Fibroblast of pulmonary artery (primary cell): ENCODE data around the gene ELL2.
A peak's percentile ranks its signal among the peaks of the same experiment; 100 is the strongest.

Experiments
- DNase-seq: peaks from one replicate; pipeline ENCODE4 v3.0.0-alpha.2; 2010; ENCODE audit warnings: low read depth
- H3K4me3 ChIP-seq: replicated peaks from 2 replicates; pipeline ENCODE4 v1.5.1; 2011; ENCODE audit warnings: low read depth, mild to moderate bottlenecking, control low read depth, low read length, moderate library complexity
- TF ChIP-seq, protein P1 (sequence below): IDR thresholded peaks from 2 replicates; pipeline ENCODE4 v1.5.1; 2011; ENCODE audit warnings: mild to moderate bottlenecking, control low read depth, low read length, inconsistent platforms; ENCODE audit errors: missing control alignments

The ELL2 gene

DNA sequence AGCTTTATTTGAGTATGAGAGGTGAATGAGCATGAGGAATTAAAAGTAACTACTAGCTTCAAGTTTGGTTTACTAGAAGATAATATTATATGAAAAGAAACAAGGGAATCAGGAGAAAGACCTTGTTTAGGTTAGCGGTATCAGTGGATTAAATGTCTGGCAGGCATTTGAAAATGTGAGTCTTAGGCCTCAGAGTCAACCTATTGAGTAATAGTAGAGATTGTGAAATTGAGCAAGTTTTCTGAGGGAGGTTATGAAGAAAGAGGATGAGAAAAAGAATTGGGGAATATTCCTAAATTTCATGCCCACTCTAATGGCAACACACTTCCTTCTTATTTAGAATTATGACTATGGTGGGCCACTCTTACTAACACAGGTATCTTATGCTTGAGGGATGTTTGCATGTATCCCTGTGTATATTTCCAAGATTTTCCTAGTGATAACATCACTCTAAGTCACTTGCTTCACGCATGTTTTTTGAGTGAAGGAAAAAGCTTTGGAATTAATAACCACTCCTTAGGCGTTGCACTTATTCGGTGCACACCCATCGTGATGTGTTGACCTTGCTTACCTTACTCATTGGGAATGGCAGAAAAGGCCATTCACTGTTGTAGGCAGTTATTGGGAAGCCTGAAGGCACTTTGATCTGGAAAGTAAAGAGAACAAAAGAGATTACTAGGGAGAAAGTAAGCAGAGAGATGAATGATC is 8.2 kb upstream of the ELL2 start:
- TF ChIP-seq, protein P1, sequence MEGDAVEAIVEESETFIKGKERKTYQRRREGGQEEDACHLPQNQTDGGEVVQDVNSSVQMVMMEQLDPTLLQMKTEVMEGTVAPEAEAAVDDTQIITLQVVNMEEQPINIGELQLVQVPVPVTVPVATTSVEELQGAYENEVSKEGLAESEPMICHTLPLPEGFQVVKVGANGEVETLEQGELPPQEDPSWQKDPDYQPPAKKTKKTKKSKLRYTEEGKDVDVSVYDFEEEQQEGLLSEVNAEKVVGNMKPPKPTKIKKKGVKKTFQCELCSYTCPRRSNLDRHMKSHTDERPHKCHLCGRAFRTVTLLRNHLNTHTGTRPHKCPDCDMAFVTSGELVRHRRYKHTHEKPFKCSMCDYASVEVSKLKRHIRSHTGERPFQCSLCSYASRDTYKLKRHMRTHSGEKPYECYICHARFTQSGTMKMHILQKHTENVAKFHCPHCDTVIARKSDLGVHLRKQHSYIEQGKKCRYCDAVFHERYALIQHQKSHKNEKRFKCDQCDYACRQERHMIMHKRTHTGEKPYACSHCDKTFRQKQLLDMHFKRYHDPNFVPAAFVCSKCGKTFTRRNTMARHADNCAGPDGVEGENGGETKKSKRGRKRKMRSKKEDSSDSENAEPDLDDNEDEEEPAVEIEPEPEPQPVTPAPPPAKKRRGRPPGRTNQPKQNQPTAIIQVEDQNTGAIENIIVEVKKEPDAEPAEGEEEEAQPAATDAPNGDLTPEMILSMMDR: no peak
- H3K4me3 ChIP-seq: no peak overlapping the region
- peak; percentile 85 for DNase-seq

DNA sequence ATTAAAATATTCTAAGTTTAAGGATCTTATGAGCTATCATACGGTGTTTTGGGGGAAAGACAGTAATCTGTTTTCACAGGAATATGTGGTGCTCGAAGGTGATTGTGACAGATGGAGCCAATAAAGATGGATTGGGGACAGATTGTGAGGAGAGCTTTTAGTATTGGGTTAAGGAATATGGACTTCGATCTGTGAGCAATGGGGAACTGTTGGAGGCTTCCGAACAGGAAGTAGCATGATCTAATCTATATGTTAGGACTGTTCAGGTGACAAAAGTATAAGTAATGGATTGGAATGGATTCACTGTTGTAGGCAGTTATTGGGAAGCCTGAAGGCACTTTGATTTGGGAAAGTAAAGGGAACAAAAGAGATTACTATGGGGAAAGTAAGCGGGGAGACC is 7.4 kb upstream of the ELL2 start:
- TF ChIP-seq, protein P1: no peak
- H3K4me3 ChIP-seq: no peak overlapping the region
- DNase-seq: no peak

DNA sequence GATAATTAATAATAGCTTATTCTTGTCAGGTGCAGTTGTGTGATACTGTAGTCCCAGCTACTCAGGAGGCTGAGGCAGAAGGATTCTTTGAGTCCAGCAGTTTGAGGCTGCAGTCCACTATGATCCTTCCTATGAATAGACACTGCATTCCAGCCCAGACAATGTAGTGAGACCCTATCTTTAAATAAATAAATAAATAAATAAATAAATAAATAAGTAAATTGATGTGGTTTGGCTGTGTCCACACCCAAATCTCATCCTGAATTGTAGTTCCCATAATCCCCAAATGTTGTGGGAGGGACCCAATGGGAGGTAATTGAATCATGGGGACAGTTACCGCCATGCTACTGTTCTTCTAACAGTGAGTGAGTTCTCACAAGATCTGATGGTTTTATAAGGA is 5.6 kb upstream of the ELL2 start:
- H3K4me3 ChIP-seq: no peak overlapping the region
- no peak for DNase-seq
- TF ChIP-seq, protein P1: no peak

DNA sequence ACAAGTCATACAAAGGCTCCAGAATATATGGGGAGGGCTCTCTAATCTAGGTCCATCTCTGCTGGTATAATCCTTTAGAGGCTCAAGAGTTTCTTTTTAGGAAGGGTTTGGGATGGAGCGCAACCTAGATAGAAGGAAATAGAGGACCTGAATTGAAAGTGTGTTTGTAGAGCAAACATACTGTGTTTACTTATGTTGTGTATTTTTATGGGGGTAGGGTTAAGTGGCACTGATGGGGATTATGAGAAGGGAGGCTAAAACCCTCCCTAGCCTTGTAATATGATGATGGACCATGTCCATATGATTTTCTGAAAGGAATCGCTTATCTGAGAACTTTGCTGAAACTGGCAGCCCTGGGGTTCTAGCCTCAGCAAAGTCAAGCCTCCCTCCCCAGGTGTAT is 4.4 kb upstream of the ELL2 start:
- TF ChIP-seq, protein P1: no peak
- no peak for DNase-seq
- no peak overlapping the region for H3K4me3 ChIP-seq

DNA sequence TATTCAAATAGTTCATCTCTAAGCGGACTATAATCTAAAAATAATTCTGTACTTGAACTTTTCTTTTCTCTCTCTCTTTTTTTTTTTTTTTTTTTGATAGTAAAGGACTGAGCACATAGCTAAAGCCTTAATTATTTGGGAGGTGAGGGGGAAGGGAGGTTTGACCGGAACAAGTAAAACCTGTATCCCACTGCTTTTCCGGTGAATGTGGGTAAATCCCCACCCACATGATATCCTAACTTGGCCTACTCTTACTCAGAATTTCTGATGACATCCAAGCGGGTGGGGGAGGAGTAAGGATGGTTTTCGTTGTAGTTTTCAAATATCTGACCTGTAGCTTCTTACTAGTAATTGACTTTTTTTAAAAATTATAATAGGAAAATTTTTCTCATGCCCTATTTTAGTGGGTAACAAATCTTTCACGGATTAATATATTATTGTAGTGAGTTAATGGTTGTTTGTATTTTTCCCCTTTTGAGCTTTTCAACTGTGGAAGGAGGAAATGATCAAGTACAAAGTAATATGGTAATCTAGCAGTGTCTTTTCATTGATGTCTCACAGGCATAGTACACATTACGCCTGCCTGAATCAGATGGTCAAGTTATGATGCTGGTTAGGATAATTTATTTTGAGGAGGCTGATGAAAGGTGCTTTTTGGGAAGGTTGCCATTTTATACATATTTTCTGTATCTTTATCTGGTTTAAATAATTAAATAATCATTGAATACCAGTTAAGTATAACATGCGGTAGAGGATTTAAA is 2.2 kb upstream of the ELL2 start:
- DNase-seq: peak; percentile 46
- no peak overlapping the region for H3K4me3 ChIP-seq
- TF ChIP-seq, protein P1: no peak

DNA sequence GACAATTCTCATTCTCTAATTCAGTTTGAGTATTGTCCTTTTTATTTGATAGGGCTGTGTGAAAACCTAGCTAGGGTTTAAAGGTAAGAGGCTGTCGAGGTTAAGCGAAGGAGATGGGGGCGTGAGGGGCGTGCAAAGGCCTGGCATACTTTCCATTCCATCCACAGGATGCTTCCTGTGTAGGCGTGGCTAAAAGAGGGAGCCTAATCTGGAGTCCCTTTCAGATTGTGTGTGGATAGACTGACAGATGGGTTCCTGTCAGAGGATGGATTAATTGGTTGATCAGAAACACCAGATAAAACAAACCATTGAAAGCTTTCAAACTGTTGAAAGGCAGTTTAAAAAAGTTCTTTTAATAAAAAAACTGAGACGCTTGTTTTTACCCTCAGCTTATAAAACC is 1.1 kb upstream of the ELL2 start:
- no peak overlapping the region for H3K4me3 ChIP-seq
- DNase-seq: no peak

More for the DNA sequence above, 1.1 kb upstream of the ELL2 start:
- TF ChIP-seq, protein P1: no peak
